ENCODE measurements around the gene AVPR2.

AVPR2 gene

DNA sequence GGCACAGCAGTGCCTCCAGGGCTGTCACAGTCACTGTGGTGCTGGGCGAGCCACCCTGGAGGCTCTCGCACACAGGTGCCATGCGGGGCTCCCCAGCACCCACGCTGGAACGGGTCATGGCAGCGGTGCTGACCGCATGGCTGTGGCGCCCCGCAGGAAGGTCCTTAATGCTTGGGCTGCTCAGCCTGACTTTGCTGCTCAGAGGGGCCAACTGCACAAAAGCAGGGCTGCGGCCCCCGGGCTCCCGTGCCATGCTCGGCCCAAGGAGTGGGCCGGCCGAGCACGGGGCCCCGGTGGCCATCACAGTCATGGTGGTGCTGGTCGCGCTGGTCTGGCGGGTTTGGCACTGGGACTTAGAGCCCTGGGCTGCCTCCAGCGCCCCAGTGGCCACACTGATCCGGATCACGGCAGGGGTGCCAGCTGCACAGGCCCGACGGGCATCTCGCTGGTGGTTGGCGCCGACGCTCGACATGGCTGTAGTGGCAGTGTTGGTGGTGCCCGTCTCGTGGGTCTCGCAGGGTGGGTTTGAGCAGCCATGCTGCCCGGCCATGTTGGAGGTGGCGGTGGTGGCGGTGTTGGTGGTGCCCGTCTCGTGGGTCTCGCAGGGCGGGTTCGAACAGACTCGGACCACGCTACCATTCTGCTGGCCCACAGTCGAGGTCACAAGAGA is 50.2 kb downstream of the AVPR2 start:
- no peak for DNase-seq

DNA sequence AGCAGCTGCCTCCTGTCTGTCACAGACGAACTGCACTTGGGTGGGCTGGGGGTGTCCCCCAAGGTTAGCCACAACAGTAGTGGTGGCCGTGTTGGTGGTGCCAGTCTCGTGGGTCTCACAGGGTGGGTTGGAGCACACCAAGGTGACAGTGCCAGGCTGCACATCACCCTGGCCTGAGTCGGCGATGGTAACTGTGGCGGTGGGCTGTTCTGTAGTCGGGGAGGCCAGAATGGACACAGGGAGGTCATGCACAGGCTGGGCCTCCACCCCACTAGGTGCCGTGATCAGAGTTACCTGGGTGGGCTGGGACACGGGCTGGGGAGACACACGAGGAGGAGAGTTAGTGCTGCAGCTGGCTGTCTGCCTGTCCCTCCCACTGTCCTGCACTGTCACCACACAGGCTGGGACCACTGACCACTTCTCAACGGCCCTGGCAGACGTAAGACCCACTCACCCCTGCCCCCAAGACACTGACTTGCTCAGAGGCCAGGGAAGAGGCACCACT is 50.8 kb downstream of the AVPR2 start:
- DNase-seq: no peak

- DNase-seq: no peak
Measured at GRCh38 chrX:153956044-153956907, 51.8 kb downstream of the AVPR2 start.

Data from EL (cell line).